Measurements from ENCODE around the gene AKAP8L.
A peak's percentile ranks its signal among the peaks of the same experiment; 100 is the strongest.

Gene AKAP8L

DNA sequence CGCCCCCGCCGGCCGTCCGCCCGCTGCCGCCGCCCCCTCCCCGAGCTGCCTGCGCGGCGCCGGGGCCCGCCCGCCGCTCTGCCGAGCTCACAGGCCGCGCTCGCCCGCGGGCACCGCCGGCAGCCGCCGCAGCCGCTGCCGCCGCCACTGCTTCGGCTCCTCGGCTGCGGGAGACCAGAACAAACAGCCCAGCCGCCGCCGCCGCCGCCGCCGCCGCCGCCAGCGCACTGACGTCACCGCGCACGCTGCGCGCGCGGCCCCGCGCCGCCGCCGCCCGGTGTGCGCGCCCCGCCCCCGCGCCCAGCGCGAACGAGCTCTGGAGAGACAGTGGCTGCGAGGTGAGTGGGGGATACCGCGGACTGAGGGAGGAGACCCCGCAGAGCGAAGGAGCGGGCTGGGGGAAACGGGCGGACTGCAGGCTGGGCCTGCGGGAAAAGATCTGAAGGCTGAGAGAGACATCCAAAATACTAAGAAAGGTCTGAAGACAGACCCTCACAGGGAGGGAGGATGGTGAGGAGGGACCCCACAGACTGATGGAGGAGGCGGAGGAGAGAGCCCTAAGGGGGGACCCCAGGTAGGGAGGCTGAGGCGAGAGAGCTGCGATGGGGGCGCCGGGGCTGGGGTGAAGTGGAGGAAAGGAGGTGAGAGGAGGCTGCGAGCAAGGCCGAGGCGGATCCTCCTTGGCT is 86.3 kb downstream of the AKAP8L start, which contains the start of gene BRD4:
Gene BRD4, minus strand, starts transcription at position 229 of the 686 bp plus-strand sequence. CDS start 59,440 bp downstream, outside the sequence.
- WGBS: 4% methylated on average over 81 of the region's 81 CpGs
- no peaks in the 10 kb centered on the region for H3K27me3 ChIP-seq (ENCODE audit: insufficient read depth, low read length)
- H3K9me3 ChIP-seq (ENCODE audit: insufficient read depth, low read depth, low read length): no peaks in the 10 kb centered on the region
- peak within 1 kb of the TSS; percentile 95 for H3K9ac ChIP-seq (ENCODE audit: low read depth, low read length)
- peak within 1 kb of the TSS; percentile 96 for H3K27ac ChIP-seq (ENCODE audit: low read depth, low read length)
- H3K4me1 ChIP-seq (ENCODE audit: insufficient read depth, low read length): peaks cover 11% of the 10 kb centered on the region
- H3K4me3 ChIP-seq (ENCODE audit: low read length): peak within 1 kb of the TSS; percentile 97
- H3K36me3 ChIP-seq (ENCODE audit: insufficient read depth, low read length): no peaks in the 10 kb centered on the region

DNA sequence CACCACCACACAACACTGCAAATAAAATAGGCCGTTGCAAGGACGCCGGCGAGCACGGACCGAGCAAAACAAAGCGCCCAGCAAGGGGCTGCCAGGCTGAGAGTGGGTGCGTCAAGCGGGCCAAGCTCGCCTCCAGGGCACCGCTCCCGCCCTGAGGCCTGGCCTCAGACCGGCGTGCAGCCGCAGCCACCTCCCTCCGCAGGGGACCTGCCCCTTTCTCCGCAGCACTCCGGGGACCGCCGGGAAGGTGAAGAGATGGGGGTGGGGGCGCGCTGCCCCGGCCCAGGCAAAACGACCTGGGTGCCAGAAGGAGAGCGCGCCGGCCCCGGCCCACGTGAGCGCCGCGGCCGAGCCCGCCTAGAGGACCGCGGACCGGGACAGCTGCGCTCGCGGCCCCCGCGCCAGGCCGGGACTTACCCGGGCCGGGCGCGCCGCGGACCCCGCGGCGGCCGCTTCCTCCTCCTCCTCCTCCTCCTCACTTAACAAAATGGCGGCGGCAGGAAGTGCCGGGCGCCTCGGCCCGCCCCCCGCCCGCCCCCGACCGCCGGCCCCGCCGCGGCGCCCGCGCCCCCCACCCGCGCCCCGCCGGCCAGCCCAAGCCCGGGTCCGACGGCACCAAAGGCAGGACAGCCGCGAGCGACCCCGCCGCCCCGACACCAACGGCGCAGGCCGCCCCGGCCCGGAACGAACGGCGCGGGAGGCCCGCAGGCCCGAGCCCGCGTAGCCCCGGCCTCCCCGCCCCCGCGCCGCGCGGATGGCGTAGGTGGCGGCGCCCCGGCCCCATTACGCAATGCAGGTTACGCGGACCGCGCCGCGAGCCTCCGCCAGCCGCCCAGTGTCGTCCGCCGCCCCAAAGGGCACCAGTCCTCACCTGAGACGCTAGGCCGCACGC is 87.1 kb downstream of the AKAP8L start:
- H3K36me3 ChIP-seq (ENCODE audit: insufficient read depth, low read length): no peaks in the 10 kb centered on the region
- WGBS: under 1% methylated on average over 122 of the region's 122 CpGs
- no peaks in the 10 kb centered on the region for H3K27me3 ChIP-seq (ENCODE audit: insufficient read depth, low read length)
- peak overlapping the region; percentile 96 for H3K27ac ChIP-seq (ENCODE audit: low read depth, low read length)
- peaks cover 13% of the 10 kb centered on the region for H3K4me1 ChIP-seq (ENCODE audit: insufficient read depth, low read length)
- H3K9me3 ChIP-seq (ENCODE audit: insufficient read depth, low read depth, low read length): no peaks in the 10 kb centered on the region
- H3K4me3 ChIP-seq (ENCODE audit: low read length): peak overlapping the region; percentile 97
- peak overlapping the region; percentile 95 for H3K9ac ChIP-seq (ENCODE audit: low read depth, low read length)

DNA sequence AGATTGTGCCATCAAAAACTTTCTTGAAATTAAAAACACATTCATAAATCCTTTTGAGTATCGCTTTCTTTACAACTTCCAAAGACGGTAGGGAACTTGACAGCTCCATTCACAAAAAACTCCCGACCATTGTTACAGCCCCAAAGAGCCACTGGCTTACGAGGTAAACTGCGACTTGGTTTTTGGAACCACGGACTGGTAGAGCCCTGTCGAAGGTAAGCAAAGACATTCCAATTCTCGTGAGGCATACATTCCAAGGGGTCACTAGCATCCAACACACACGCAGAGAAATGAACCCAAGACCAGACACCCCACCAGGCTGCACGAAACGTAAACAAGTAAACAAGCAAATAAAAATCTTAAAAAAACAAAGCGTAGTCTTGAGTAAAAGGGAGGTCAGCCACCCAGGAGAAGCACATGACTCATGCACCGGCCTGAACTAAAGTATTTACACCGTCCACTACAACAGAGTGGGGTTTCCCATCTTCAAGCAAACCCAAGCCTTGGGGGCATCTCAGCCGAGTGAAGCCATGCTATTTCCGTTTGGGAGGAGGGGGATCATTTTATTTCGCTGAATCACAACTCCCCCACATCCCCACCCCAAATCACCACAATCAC is 87.9 kb downstream of the AKAP8L start:
- Histone ChIP-seq H3K9me3 (ENCODE audit: insufficient read depth, low read depth, low read length) (no peaks in the 10 kb centered on the region), H3K4me1 (ENCODE audit: insufficient read depth, low read length) (peaks cover 16% of the 10 kb centered on the region), H3K36me3 (ENCODE audit: insufficient read depth, low read length) (no peaks in the 10 kb centered on the region), H3K4me3 (ENCODE audit: low read length) (peak overlapping the region; percentile 97), H3K9ac (ENCODE audit: low read depth, low read length) (peak overlapping the region; percentile 95), H3K27ac (ENCODE audit: low read depth, low read length) (peak overlapping the region; percentile 95), H3K27me3 (ENCODE audit: insufficient read depth, low read length) (no peaks in the 10 kb centered on the region)
- 8% methylated on average over 15 of the region's 17 CpGs for WGBS
